GM21717 (cell line): Measurements from ENCODE around the gene DTNA.

Experiments used
- ATAC-seq: cut with Tn5 transposase; IDR thresholded peaks from one replicate; pipeline ENCODE4 v1.9.1; 2021; ENCODE audit warnings: mild to moderate bottlenecking, moderate library complexity; ENCODE audit not compliant: unreplicated experiment

Gene DTNA

DNA sequence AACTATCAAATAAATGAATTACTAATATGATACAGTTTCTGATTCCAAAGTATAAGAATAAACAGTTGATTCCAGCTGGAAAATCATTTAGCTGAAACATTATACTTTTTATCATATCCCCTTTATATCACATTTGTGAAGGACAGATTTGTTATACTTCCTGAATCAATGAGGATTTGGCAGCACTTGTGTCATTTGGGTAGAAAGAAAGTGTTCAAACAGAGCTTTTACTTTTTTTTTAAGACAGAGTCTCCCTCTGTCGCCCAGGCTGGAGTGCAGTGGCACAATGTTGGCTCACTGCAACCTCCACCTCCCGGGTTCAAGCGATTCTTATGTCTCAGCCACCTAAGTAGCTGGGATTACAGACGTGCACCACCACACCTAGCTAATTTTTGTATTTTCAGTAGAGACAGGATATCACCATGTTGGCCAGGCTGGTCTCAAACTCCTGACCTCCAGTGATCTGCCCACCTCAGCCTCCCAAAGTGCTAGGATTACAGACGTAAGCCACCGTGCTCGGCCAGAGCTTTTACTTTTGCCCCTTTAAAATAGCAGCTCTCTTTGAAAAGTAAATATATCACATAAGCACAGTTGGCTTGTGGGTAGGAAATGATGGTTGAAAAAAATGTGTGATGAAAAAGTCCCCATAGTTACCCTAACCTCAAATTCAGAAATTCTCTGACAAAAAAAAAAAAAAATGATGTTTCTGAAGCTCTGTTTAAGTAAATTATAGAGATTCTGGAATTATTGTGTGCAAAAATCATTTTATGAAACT is 95.2 kb downstream of the DTNA start:
- no peak for ATAC-seq

- ATAC-seq, result no peak
These were observed 95.8 kb downstream of the DTNA start for GRCh38 chr18:34805878-34806351.

GRCh38 chr18:34806527-34806926 is 96.4 kb downstream of the DTNA start:
- no peak for ATAC-seq

DNA sequence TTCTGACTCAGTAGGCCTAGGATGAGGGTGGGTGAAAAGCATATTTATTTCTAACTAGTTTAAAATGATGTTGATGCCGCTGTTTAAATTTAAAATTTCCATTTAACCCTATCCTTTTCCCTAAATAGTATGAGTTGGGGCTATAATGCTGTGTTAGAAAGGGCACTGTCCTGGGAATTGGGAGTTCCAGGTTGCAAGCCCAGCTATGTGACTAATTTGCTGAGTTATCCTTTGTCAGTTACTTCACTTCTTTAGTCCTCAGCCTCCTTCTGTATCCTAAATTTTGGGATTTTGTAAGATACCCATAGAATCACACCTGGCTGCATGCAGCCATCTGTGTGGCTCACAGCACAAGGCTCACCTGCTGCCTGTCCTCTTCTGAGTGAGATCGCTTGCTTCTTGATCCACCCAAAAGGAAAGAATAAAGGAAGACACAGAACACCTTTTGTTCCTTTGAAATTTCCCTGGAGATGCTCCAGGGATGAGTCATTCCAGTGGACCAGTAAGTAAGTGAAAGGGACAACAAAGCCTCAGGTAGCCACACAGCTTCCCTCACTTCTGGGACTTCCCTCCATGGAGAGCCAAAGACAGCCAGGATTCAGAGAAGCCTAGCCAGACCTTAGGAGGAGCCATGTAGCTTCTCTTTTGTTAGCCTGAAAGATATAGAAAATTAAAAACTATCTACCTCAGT is 97.2 kb downstream of the DTNA start:
- no peak for ATAC-seq

DNA sequence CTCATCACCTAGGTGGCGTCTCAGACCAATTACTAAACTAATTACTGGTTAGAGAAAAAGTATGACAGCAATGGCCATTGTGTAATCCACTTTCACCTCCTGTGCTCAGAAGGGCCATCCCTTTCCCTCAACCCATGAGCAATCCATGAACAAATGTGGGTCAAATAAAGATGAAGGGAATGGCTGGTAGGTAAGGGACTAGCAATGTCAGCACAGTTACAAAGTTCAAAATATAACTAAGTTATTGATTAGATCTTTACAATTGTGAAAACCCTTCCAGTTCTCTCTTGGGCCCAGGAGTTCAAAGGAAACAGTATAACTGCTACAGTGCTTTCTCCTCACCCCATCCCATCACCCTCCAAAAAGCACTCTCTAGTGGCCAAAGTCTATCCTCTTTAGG is 98.3 kb downstream of the DTNA start:
- no peak for ATAC-seq

- ATAC-seq, result no peak
These were observed 99.5 kb downstream of the DTNA start for GRCh38 chr18:34809451-34810072.

- no peak for ATAC-seq
These were observed 106.1 kb downstream of the DTNA start for GRCh38 chr18:34816183-34816582.

GRCh38 chr18:34817636-34818035 is 107.5 kb downstream of the DTNA start:
- no peak for ATAC-seq

DNA sequence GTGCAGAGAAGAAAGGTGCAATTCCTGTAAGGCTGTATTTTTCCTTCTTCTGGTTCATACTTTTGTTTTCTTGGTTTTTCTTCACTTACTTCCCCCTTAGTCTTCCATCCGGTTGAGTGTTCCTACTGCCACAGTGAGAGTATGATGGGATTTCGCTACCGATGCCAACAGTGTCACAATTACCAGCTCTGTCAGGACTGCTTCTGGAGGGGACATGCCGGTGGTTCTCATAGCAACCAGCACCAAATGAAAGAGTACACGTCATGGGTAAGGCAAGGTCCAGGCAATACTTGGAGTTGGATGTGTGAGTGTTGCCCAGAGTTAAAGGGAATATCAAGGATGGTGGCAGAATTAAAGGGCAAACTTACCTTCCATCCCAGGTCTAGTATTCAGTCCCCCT is 108.0 kb downstream of the DTNA start:
- ATAC-seq, result no peak

GRCh38 chr18:34820360-34821065 is 110.4 kb downstream of the DTNA start:
- no peak for ATAC-seq

- no peak for ATAC-seq
These were observed 111.6 kb downstream of the DTNA start for GRCh38 chr18:34821669-34822210.

- no peak for ATAC-seq
These were observed 118.0 kb downstream of the DTNA start for GRCh38 chr18:34828093-34828492.

DNA sequence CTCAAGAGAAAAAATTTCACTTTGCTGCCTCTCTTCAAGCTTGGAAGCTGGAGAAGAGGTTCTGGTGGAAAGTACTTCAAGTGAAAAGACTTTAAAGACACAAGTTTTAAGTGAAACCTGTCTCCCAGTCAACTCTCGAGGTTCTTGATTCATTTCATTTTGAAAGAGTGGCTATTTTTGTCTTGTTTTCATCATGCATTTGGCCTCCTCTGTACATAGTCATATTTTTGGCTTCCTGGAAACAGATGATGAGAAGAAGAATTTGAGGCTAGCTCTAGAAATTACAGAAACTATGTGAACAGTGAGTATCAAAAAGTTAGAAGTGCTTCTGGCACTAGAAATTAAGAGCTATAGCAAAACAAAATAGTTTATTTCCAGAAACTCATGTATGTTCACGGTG is 124.8 kb downstream of the DTNA start:
- no peak for ATAC-seq

GRCh38 chr18:34835466-34835865 is 125.4 kb downstream of the DTNA start:
- ATAC-seq, result no peak

- no peak for ATAC-seq
These were observed 127.7 kb downstream of the DTNA start for GRCh38 chr18:34837769-34838272.

DNA sequence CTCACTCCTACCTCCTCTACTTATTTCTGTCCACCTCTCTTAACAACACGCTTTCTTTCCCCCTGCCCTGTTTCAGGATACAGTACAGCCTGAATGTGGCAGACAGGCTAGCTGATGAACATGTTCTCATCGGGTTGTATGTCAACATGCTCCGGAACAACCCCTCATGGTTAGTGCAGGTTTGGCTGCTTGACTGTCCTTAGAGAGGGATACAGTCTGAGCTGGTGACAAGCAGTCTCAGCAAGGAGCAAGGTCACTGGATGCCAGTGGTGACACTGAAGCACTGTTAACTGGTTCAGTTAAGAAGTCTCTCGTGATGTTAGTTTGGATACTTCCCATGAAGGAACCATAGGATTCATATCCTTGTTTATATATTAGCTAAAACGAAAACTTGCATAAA is 128.6 kb downstream of the DTNA start:
- no peak for ATAC-seq

DNA sequence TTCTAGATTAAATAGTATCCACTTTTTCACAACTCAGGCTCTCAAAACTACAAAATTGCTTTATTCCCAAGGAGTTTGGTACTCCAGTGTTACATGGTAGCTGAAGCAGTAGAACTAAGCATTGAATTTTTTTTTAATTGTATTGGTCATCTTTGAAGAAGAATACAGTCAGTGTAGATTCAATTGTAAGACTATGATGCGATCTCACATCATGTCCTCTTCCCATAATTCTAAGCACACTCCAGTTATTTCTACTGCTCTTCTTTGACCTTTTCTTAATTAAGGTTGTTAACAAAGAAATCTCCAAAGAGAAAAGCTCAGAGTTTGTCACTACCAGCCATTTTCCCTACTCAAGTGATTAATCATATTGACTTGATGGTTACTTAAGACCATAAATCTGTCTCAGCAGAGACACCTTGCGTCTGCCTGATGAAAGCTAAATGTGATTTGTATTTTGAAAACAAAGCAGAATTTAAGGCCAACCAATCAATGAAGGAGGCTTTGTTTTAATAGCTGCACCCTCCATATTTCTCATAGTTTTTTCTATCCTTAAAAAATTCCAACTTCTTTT is 130.2 kb downstream of the DTNA start:
- ATAC-seq, result no peak

- ATAC-seq, result no peak
These were observed 131.8 kb downstream of the DTNA start for GRCh38 chr18:34841891-34842290.

- ATAC-seq, result no peak
These were observed 134.0 kb downstream of the DTNA start for GRCh38 chr18:34844072-34844471.

GRCh38 chr18:34844732-34845459 is 134.8 kb downstream of the DTNA start:
- ATAC-seq, result no peak
